H1 (cell line): Measurements from ENCODE around the gene CARD14. TPM values are rescaled to one million over a fixed set of nuclear protein-coding genes. Genes with fewer than 3 reads are reported as not detected.

ENCODE experiments used
- CBX8 ChIP-seq: fragments of 300-800, 300-1000 bp; sonication (generic); IDR thresholded peaks from 2 replicates; pipeline ENCODE4 v1.7.1; 2016; ENCODE audit warnings: low read depth, low read length, borderline replicate concordance
- CHD1 ChIP-seq: IDR thresholded peaks from 2 replicates; pipeline ENCODE4 v1.6.1; 2012; ENCODE audit warnings: low read depth, low read length, improper control_type of control experiment
- JUN ChIP-seq: IDR thresholded peaks from 2 replicates; pipeline ENCODE4 v1.6.1; 2011; ENCODE audit warnings: low read depth, mild to moderate bottlenecking, improper control_type of control experiment, low read length
- RAD21 ChIP-seq, 2 experiments: IDR thresholded peaks in 1 of 2; conservative IDR thresholded peaks in 1 of 2; 2 replicates each; pipeline ENCODE4 v1.6.1; 2011; ENCODE audit warnings: low read depth in 2 of 2, low read length in 2 of 2, improper control_type of control experiment in 1 of 2, inconsistent platforms in 1 of 2, mild to moderate bottlenecking in 1 of 2, moderate library complexity in 1 of 2
- SP2 ChIP-seq: IDR thresholded peaks from 2 replicates; pipeline ENCODE4 v1.6.1; 2012; ENCODE audit warnings: mild to moderate bottlenecking, low read length, inconsistent platforms
- polyA plus RNA-seq, 7 experiments: library from polyadenylated mRNA; depleted of rRNA in 3 of 7; stranded (reverse) in 5 of 7; unstranded in 2 of 7; fragments of >200 nt in 5 of 7; fragments of 200-250 nt in 2 of 7; gene quantifications; 1 replicate in 5 of 7; 2 replicates in 1 of 7; 4 replicates in 1 of 7; pipeline versions ENCODE4 v1.2.1 to v1.2.3, GENCODE V29; 2011 to 2013; ENCODE audit warnings: missing spikeins in 2 of 7, mixed read lengths in 2 of 7
- total RNA-seq: library from RNA; stranded (reverse); fragmentation: NEBNext Ultra II Directional; extraction: Animal tissue kit (Norgen Biotek cat#: 25700); gene quantifications from 2 replicates; pipeline ENCODE4 v1.2.1, GENCODE V29; 2021

Gene CARD14
- total and polyA plus RNA-seq, 2 of the 8 experiments (the other 6 are each of a cell fraction or from before 2014, with no cell fraction given): 0.08 TPM; not detected in 1

DNA sequence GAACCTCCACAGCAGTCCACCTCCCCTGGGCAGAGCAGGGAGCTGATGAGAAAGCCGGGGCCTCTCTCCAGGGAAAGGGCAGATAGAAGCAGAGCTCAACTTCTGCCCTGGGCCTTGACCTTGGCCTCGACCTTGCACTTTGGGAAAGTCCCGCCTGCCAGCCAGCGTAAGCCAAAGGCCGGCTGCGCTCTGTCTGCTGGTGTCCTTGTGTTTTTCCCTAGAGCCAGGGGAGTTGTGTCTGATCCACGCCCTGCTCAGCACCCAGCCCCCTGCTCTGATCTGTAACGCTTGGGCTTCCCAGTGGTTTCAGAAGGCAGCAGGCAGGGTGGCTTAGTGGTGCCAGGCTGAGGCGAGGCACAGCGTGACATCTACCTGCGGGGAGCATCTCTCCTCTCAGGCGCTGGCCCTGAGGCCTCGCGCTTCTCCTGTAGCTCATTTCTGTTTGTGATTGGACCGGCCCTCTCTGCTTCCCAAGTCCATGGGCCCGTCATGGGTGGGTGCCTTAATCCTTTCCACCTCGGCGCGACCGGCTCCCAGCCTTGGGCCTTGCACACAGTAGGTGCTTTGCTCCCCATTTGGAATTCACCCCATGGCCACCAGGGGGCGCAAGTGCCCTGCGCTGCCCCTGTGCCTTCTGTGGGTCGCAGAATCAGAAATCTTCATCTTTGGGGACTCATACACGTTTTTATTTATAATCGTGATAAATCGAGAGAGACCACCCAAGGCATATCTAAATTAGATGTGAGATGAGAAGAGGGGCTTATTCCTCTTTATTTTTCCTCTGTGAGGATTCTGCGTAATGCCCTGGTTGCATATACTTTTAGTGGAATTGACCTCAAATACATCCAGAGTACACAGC is 26.1 kb downstream of the CARD14 start (continued):
- TF ChIP-seq SP2 (no peak), JUN (no peak), RAD21 (IDR thresholded peaks at IDR 0.05 in 1 of 2, conservative IDR thresholded peaks at IDR 0.05 in 1 of 2; ENCODE audit: low read depth in 2 of 2, low read length in 2 of 2) (peak; percentile 94 to 96), CBX8 (no peak), CHD1 (no peak)
